SK-N-SH treated with all-trans-retinoic acid at 6 μM for 48 hours (cell line): ENCODE data around the gene NCKAP5.

Experiments
- ARNTL ChIP-seq: fragments of 450-650 bp; formaldehyde crosslinking; IDR thresholded peaks from 2 replicates; pipeline ENCODE4 v1.5.0; 2020; ENCODE audit warnings: low read depth, mild to moderate bottlenecking, moderate library complexity, borderline replicate concordance
- BACH2 ChIP-seq: fragments of 250-450 bp; sonication (Bioruptor Pico); IDR thresholded peaks from 2 replicates; pipeline ENCODE4 v1.9.0; 2021; ENCODE audit warnings: mild to moderate bottlenecking, borderline replicate concordance
- ESRRG ChIP-seq: fragments of 250-450 bp; sonication (Bioruptor Pico); IDR thresholded peaks from 2 replicates; pipeline ENCODE4 v1.6.1; 2021; ENCODE audit warnings: mild to moderate bottlenecking
- ISL1 ChIP-seq: fragments of 250-450 bp; sonication (Bioruptor Pico); IDR thresholded peaks from 2 replicates; pipeline ENCODE4 v2.1.2; 2022; ENCODE audit warnings: mild to moderate bottlenecking, moderate library complexity
- OSR1 ChIP-seq: fragments of 250-450 bp; sonication (Bioruptor Pico); IDR thresholded peaks from 2 replicates; pipeline ENCODE4 v1.8.0; 2022; ENCODE audit warnings: moderate library complexity, mild to moderate bottlenecking, inconsistent platforms
- PPARA ChIP-seq: fragments of 250-450 bp; sonication (Bioruptor Pico); IDR thresholded peaks from 2 replicates; pipeline ENCODE4 v1.5.0; 2020; ENCODE audit warnings: mild to moderate bottlenecking, borderline replicate concordance
- SNAI2 ChIP-seq: fragments of 250-450 bp; sonication (Bioruptor Pico); IDR thresholded peaks from 2 replicates; pipeline ENCODE4 v1.5.0; 2020; ENCODE audit warnings: mild to moderate bottlenecking, moderate library complexity
- TCF4 ChIP-seq: fragments of 250-450 bp; sonication (Bioruptor Pico); IDR thresholded peaks from 2 replicates; pipeline ENCODE4 v1.8.0; 2021; ENCODE audit warnings: mild to moderate bottlenecking, moderate library complexity, borderline replicate concordance
- ZFP30 ChIP-seq: fragments of 450-650 bp; formaldehyde crosslinking; IDR thresholded peaks from 2 replicates; pipeline ENCODE4 v1.5.0; 2022; ENCODE audit warnings: mild to moderate bottlenecking, moderate library complexity
- TF ChIP-seq, protein P1 (sequence below): fragments of 250-450 bp; sonication (Bioruptor Pico); IDR thresholded peaks from 2 replicates; pipeline ENCODE4 v1.5.0; 2020; ENCODE audit warnings: mild to moderate bottlenecking, moderate library complexity
- TF ChIP-seq, protein P2 (sequence below): fragments of 250-450 bp; sonication (Bioruptor Pico); IDR thresholded peaks from 2 replicates; pipeline ENCODE4 v1.8.0; 2020; ENCODE audit warnings: mild to moderate bottlenecking, moderate library complexity, borderline replicate concordance
- TF ChIP-seq, protein P3 (sequence below): fragments of 250-450 bp; sonication (Bioruptor Pico); IDR thresholded peaks from 2 replicates; pipeline ENCODE4 v1.8.0; 2021; ENCODE audit warnings: low read depth, mild to moderate bottlenecking, moderate library complexity, borderline replicate concordance
- TF ChIP-seq, protein P4 (sequence below): fragments of 250-450 bp; sonication (Bioruptor Pico); IDR thresholded peaks from 2 replicates; pipeline ENCODE4 v1.5.1; 2020; ENCODE audit warnings: low read depth, mild to moderate bottlenecking, moderate library complexity

DNA sequence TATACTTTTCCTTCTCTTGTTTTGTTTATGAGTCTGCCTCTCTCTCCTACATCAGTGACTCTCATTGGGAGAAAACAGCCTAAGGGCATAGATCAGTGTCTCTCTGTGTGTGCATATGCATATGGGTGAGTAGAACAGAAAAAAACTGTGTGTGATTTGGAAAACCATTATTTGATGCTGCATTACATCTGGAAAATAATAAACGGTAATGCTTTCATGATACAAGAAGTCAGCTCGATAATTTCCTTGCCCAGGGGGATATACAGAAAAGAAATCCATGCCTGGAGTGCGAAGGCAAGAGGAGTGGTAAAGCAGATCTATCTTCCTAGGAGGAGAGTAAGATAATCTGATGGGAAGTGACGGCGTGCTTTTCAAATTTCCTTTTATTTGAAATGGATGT, 676.8 kb downstream of the NCKAP5 start:
- TF ChIP-seq, protein P1, sequence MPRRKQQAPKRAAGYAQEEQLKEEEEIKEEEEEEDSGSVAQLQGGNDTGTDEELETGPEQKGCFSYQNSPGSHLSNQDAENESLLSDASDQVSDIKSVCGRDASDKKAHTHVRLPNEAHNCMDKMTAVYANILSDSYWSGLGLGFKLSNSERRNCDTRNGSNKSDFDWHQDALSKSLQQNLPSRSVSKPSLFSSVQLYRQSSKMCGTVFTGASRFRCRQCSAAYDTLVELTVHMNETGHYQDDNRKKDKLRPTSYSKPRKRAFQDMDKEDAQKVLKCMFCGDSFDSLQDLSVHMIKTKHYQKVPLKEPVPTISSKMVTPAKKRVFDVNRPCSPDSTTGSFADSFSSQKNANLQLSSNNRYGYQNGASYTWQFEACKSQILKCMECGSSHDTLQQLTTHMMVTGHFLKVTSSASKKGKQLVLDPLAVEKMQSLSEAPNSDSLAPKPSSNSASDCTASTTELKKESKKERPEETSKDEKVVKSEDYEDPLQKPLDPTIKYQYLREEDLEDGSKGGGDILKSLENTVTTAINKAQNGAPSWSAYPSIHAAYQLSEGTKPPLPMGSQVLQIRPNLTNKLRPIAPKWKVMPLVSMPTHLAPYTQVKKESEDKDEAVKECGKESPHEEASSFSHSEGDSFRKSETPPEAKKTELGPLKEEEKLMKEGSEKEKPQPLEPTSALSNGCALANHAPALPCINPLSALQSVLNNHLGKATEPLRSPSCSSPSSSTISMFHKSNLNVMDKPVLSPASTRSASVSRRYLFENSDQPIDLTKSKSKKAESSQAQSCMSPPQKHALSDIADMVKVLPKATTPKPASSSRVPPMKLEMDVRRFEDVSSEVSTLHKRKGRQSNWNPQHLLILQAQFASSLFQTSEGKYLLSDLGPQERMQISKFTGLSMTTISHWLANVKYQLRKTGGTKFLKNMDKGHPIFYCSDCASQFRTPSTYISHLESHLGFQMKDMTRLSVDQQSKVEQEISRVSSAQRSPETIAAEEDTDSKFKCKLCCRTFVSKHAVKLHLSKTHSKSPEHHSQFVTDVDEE (CRISPR knock-in tag): no peak
- TF ChIP-seq, protein P2, sequence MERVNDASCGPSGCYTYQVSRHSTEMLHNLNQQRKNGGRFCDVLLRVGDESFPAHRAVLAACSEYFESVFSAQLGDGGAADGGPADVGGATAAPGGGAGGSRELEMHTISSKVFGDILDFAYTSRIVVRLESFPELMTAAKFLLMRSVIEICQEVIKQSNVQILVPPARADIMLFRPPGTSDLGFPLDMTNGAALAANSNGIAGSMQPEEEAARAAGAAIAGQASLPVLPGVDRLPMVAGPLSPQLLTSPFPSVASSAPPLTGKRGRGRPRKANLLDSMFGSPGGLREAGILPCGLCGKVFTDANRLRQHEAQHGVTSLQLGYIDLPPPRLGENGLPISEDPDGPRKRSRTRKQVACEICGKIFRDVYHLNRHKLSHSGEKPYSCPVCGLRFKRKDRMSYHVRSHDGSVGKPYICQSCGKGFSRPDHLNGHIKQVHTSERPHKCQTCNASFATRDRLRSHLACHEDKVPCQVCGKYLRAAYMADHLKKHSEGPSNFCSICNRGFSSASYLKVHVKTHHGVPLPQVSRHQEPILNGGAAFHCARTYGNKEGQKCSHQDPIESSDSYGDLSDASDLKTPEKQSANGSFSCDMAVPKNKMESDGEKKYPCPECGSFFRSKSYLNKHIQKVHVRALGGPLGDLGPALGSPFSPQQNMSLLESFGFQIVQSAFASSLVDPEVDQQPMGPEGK: no peak
- TF ChIP-seq SNAI2 (no peak), PPARA (no peak), BACH2 (CRISPR knock-in tag) (no peak), ZFP30 (CRISPR knock-in tag) (no peak), ISL1 (CRISPR knock-in tag) (no peak), ARNTL (CRISPR knock-in tag) (no peak), OSR1 (CRISPR knock-in tag) (no peak), ESRRG (CRISPR knock-in tag) (no peak), TCF4 (no peak)
- TF ChIP-seq, protein P3, sequence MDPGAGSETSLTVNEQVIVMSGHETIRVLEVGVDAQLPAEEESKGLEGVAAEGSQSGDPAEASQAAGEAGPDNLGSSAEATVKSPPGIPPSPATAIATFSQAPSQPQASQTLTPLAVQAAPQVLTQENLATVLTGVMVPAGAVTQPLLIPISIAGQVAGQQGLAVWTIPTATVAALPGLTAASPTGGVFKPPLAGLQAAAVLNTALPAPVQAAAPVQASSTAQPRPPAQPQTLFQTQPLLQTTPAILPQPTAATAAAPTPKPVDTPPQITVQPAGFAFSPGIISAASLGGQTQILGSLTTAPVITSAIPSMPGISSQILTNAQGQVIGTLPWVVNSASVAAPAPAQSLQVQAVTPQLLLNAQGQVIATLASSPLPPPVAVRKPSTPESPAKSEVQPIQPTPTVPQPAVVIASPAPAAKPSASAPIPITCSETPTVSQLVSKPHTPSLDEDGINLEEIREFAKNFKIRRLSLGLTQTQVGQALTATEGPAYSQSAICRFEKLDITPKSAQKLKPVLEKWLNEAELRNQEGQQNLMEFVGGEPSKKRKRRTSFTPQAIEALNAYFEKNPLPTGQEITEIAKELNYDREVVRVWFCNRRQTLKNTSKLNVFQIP (CRISPR knock-in tag): no peak
- TF ChIP-seq, protein P4, sequence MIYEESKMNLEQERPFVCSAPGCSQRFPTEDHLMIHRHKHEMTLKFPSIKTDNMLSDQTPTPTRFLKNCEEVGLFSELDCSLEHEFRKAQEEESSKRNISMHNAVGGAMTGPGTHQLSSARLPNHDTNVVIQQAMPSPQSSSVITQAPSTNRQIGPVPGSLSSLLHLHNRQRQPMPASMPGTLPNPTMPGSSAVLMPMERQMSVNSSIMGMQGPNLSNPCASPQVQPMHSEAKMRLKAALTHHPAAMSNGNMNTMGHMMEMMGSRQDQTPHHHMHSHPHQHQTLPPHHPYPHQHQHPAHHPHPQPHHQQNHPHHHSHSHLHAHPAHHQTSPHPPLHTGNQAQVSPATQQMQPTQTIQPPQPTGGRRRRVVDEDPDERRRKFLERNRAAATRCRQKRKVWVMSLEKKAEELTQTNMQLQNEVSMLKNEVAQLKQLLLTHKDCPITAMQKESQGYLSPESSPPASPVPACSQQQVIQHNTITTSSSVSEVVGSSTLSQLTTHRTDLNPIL (CRISPR knock-in tag): no peak
